Stimulated activated naive CD4-positive, alpha-beta T cell (primary cell): Measurements from ENCODE around the gene ACTR3.
A peak's percentile ranks its signal among the peaks of the same experiment; 100 is the strongest.

ENCODE experiments used
- DNase-seq, 6 experiments: peaks; one replicate each; lab custom pipeline; 2025; lab: John Stamatoyannopoulos, UW

ACTR3 gene

DNA sequence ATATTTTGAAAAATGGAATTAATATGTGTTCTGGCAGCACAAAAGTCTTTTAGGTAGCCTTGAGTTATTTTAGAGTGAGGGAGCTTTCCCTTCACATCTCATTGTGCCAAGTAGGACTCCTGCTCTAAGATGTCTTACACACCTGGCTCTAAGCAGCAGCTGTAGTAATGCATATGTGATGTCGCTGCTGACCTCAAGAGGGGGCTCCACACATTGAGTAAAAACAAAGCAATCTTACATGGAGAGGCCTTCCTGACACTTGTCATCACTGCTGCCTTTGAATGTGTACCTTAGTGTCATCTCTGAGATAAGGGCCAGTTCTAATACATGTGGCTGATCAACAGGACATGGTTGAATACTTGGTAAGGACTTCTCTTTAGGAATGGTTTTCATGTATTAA is 75.8 kb downstream of the ACTR3 start:
- DNase-seq: peak in 3 of 6 experiments; percentile 16 to 35 (median 20)

DNA sequence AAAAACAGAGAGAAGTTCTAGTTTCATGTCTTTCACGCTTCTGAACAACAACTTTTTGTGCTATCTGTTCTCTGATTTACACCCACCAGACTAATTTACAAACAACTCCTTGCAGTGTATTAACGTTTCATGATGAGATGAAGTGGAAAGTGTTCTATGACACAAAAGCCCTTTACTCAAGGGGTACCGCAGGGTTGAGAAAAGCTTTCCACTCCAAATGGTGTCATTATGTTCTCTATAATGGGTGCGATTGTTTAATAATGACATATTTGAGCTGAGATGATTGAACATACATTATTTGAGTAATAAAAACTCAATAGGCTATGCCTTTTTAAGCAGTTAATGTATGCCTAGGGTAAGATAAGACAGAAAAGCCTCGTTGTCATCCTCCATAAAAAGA is 76.3 kb downstream of the ACTR3 start:
- no peak for DNase-seq

DNA sequence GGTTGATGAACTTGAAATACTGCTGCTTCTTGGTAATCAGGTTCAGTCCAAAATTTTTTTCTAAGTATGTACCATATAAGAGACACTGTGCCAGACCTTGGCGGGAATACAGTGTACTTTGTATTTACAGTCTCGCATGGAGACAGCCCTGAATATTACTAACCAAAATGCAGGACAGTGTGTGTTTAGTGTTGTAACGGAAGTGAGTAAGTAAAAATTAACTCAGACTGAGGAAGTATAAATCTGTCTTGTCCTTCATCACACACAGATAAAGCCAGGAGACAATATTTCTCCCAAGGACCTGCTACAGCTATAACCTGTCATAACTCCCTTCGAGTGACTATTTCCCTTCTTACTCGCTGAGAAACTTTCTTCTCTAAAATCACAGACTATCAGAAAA is 76.9 kb downstream of the ACTR3 start:
- no peak for DNase-seq

- DNase-seq: no peak
Measured at GRCh38 chr2:113967272-113967671, 77.4 kb downstream of the ACTR3 start.

GRCh38 chr2:113972766-113973165 is 82.9 kb downstream of the ACTR3 start:
- no peak for DNase-seq

DNA sequence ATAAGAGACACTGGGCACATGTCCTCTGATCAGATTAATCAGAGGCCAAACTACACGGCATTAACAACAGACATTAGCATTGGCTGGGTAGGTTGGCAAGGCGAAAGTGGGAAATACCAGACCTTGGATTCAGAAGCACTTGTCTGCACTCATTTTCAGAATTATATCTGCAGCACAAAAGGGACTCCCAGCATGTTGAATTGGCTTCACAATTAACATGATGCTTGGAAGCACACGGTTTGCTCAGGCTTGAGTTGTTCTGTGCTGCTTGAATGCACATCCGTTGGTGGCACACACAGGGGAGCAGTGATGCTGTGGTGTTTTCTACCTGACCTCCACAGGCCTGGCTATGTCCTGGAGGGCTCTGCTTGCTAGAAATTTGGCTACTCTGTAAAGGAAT is 83.9 kb downstream of the ACTR3 start:
- no peak for DNase-seq

DNA sequence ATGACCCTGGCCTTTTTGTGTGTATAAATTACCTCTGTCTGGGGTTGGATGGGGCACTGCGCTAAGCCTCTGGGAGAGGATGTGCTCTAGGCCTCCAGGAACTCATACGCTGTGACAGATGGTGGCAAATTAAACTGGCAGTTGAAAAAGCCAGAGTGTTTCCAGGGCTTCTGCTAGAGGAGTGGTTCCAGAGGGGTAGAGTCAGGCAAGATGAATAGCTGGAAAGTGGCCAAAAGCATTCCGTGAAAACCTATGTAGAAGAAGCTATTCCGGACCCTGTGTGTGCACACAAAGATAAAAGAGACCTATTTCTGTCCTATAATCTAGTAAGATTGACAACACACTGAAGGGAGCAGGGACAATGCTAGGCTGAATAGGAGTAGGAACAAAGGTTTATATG is 84.8 kb downstream of the ACTR3 start:
- no peak for DNase-seq

DNA sequence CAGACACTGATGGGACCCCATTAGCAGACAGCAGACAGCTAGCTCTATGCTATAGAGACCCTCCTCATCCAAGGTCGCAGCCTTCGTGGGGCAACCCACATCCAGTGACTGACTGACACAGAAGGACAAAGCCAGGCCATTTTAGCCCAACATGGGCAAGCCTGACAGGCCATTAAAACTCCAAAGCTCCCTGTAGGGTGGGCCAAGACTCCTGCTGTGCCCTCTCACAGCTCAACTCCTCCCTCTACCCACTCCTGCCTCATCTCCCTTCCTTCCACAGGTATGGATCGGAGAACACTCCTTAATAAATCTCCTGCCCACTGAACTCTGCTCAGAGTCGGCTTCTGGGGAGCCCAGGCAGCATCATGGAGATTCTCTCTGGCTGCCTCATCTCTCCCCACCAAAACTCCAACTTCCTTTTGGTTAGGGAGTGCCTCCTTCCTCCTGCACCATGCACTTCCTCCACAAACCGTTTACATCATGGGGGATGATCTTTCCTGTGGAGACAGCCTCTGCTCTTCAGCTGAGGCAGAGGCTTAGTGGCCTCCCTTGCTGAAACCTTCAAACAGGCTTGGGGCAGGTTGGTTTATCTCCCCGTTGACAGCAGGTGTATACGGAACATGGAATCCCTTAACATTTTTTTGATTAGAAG is 86.5 kb downstream of the ACTR3 start:
- no peak for DNase-seq

GRCh38 chr2:113977060-113977659 is 87.3 kb downstream of the ACTR3 start:
- DNase-seq: no peak

DNA sequence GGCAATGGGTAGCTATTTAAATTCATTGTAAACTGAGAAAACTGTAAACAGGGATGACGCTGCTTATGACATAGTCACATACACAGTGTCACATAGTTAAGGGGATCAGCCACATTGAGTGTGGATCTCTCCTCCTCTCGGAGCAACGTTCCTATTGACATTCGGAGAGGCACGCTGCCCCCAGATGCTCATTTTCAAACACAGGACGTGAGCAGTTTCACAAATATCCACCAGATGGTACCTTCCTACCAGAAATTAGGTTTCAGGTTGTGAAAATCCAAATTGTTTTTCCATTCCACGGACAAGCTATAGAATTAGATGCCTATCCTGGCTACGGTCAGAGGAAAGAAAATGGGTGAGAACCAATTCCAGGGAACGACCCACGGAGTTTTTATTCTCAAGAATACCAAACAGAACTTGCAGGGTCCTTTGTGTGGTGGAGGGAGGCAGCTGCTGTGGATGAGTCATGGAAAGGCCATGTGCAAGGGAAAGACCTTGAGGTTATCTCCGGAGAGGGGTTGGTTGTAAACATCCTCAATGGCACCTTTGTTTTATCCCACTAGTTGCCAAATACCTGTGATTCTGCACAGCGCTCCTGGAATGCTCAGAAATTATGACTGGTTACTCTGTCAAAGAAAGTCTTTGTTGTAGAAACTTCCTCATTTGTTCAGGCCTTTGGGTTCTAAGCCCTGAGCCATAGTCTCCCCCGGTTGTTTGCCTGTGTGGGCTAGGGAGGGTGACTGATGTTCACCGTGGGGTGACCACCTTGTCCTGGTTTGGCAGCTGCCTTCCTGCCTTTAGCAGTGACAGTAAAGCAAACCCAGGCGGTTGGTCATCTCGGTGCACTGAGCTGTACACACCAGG is 88.0 kb downstream of the ACTR3 start:
- no peak for DNase-seq

- DNase-seq: no peak
Measured at GRCh38 chr2:113978524-113979190, 88.8 kb downstream of the ACTR3 start.

GRCh38 chr2:113979191-113980128 is 89.6 kb downstream of the ACTR3 start:
- peak; percentile 5 to 57 (median 42) for DNase-seq

DNA sequence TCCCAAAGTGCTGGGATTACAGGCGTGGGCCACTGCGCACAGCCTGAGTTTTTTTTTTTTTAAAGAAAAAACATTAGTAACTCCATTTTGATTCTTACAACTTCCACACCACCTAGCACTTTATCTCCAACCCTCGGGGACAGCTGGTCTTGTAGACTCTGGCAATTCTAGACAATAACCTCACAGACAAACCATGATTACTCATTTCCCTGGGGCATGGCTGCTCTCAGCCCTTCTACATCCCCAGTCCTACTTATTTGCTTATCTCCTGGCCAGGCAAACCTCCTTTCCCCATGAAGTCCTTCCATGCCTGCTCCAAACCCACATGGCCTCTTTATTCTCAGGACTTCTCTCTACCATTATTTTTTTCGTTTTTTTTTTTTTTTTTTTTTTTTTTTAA is 91.1 kb downstream of the ACTR3 start:
- DNase-seq: no peak

DNA sequence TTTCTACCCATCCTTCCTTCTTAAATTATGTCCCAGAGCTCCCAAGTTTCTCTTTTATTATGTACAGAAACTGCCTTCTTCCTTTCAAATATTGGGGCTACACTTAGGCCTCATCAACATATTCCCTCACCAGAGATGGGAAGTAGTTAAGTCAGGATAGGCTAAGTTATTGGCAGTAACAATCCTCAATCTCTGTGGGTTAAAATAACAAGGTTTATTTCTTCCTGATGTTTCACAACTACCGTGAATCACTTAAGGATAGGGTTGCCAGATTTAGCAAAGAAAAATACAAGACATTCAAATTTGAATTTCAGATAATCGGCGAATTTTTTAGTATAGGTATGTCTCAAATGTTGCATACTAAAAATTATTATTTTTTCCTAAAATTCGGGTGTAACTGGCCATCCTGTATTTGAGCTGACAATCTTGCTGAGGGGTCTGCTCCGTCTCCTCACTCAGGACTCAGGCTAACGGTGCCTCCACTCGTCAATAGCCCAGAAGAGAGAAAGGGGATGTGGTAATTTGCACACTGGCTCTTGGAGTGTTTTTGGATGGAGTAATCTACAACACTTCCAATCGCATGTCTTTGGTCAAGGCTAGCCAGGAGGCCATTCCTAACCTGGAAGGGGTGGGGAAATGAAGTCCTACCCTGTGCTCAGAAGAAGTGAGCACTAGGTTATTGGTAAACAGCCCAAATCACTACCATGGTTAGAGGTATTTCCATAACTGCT is 91.7 kb downstream of the ACTR3 start:
- DNase-seq: no peak

DNA sequence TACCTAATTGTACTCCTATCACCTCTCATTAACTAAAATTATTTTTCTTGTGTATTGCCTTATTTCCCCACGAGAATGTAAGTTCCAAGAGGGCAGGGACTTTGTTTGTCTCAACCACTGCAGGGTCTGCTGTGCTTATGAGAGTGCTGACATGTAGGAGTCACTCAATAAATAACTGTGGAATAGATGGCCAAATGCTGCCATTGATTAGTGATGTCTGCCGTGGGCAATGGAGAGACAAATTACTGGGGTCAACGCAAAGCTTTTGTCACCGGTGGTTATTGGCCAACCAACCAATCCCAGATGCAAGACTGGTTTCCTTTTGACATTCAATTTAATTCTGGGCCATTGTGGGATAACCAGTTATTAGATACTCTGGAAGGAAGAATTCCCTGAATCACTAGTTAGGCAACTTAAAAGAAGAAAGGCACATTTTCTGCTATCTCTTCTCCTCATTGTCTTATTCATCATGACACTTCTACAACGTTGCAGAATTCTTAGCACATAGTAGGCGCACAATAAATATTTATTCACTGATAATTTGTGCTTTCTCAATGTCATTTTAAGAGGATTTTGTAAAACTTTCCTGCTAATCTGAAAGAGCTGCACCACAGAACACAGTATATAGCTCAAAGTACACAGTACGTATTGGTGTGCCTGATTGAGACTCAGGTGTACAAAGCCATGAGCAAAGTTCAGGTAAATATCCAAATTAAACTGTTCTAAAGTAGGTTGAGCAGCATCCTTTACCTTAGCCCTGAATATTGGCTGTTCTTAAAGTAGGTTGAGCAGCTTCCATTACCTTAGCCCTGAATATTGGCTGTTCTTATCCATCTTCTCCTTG is 95.9 kb downstream of the ACTR3 start:
- no peak for DNase-seq

DNA sequence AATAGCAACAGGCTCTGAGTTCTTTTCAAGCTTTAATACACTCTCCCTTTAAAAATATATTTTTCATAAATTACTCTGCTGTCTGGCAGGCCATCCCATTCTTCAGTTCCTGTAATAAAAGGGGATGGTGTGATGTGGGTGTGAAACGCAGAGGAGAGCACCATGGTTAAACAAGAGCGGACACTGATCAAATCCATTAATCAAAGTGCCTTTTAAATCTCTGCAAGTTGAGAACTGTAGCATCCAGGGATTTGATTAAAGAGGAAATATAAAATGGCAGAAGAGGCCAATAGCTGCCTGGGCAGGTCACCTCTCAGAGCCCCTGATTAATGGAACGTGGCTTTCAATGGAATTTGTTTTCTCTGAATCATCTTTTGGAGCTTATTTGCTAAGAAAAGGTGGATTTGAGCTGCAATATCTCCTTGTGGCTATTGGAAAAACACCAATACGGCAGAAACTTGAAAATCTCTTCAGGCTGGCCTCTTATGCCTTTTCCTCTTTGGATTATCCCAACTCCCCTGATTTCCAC is 96.9 kb downstream of the ACTR3 start:
- no peak for DNase-seq

GRCh38 chr2:113992090-113992489 is 102.2 kb downstream of the ACTR3 start:
- DNase-seq: no peak

- DNase-seq: no peak
Measured at GRCh38 chr2:113996671-113997594, 107.0 kb downstream of the ACTR3 start.
